A549 (cell line): ENCODE results near the gene GRK1.

Source experiments
- CBX8 ChIP-seq: fragments of 200-600 bp; sonication (generic); IDR thresholded peaks from 2 replicates; pipeline ENCODE4 v1.6.1; 2016
- CEBPB ChIP-seq, 2 experiments: fragments of >200 bp in 1 of 2; sonication (Bioruptor Twin) in 1 of 2; formaldehyde crosslinking in 1 of 2; IDR thresholded peaks; 2 replicates each; pipeline ENCODE4 v1.6.1; 2012 to 2016
- CHD2 ChIP-seq: fragments of 150-350 bp; IDR thresholded peaks from 2 replicates; pipeline ENCODE4 v1.6.1; 2014; ENCODE audit warnings: low read length; ENCODE audit not compliant: partially characterized antibody
- CTCF ChIP-seq: fragments of >200 bp; sonication (Bioruptor Twin); formaldehyde crosslinking; IDR thresholded peaks from 3 replicates; pipeline ENCODE4 v1.5.1; 2016
- EHF ChIP-seq: fragments of 250-450 bp; sonication (Bioruptor Pico); IDR thresholded peaks from 2 replicates; pipeline ENCODE4 v1.5.0; 2020; ENCODE audit warnings: mild to moderate bottlenecking
- ELK1 ChIP-seq: fragments of 150-350 bp; IDR thresholded peaks from 2 replicates; pipeline ENCODE4 v1.6.1; 2014; ENCODE audit warnings: low read depth, mild to moderate bottlenecking, low read length
- EP300 ChIP-seq, 2 experiments: fragments of >200 bp; sonication (Bioruptor Twin); formaldehyde crosslinking; IDR thresholded peaks; 2 replicates in 1 of 2; 3 replicates in 1 of 2; pipeline ENCODE4 v1.6.1; 2016 to 2017
- JUN ChIP-seq, 2 experiments: fragments of >200 bp; sonication (Bioruptor Twin); formaldehyde crosslinking; IDR thresholded peaks; 2 replicates in 1 of 2; 3 replicates in 1 of 2; pipeline ENCODE4 v1.6.1; 2016 to 2017
- MYC ChIP-seq: IDR thresholded peaks from 2 replicates; pipeline ENCODE4 v1.6.1; 2012; ENCODE audit warnings: mild to moderate bottlenecking, inconsistent platforms, low read length, improper control_type of control experiment, borderline replicate concordance
- PHF8 ChIP-seq: fragments of 200-600 bp; sonication (generic); IDR thresholded peaks from 2 replicates; pipeline ENCODE4 v1.6.1; 2016; ENCODE audit warnings: low read depth, mild to moderate bottlenecking, antibody characterized with exemption, moderate library complexity, borderline replicate concordance
- POLR2A ChIP-seq: IDR thresholded peaks from 2 replicates; pipeline ENCODE4 v1.6.1; 2012; ENCODE audit warnings: mild to moderate bottlenecking, low read length
- POLR2AphosphoS2 ChIP-seq: conservative IDR thresholded peaks from 2 replicates; pipeline ENCODE4 v1.6.1; 2012; ENCODE audit warnings: low read length, improper control_type of control experiment, inconsistent platforms
- TP53 ChIP-seq: fragments of 250-450 bp; sonication (Bioruptor Pico); IDR thresholded peaks from 2 replicates; pipeline ENCODE4 v1.5.0; 2021; ENCODE audit warnings: mild to moderate bottlenecking, moderate library complexity
- ZFP36 ChIP-seq: fragments of 450-650 bp; IDR thresholded peaks from 2 replicates; pipeline ENCODE4 v1.6.1; 2014; ENCODE audit warnings: borderline replicate concordance; ENCODE audit not compliant: partially characterized antibody

GRCh38 chr13:113770441-113770840, 103.4 kb downstream of the GRK1 start:
- TF ChIP-seq CTCF: no peak
- TF ChIP-seq EP300 (IDR thresholded peaks at IDR 0.05): no peak
- TF ChIP-seq POLR2A: no peak
- TF ChIP-seq CHD2: no peak
- no peak for TF ChIP-seq ZFP36
- no peak for TF ChIP-seq JUN (IDR thresholded peaks at IDR 0.05)
- no peak for TF ChIP-seq POLR2AphosphoS2
- no peak for TF ChIP-seq MYC
- TF ChIP-seq EHF: no peak
- TF ChIP-seq TP53 (CRISPR knock-in tag): no peak
- TF ChIP-seq ELK1: no peak
- TF ChIP-seq CBX8: no peak
- no peak for TF ChIP-seq PHF8
- TF ChIP-seq CEBPB (IDR thresholded peaks at IDR 0.05): no peak
